Measurements from ENCODE around the gene DAZAP2.
A peak's percentile ranks its signal among the peaks of the same experiment; 100 is the strongest.

Gene DAZAP2, protein sequence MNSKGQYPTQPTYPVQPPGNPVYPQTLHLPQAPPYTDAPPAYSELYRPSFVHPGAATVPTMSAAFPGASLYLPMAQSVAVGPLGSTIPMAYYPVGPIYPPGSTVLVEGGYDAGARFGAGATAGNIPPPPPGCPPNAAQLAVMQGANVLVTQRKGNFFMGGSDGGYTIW

DNA sequence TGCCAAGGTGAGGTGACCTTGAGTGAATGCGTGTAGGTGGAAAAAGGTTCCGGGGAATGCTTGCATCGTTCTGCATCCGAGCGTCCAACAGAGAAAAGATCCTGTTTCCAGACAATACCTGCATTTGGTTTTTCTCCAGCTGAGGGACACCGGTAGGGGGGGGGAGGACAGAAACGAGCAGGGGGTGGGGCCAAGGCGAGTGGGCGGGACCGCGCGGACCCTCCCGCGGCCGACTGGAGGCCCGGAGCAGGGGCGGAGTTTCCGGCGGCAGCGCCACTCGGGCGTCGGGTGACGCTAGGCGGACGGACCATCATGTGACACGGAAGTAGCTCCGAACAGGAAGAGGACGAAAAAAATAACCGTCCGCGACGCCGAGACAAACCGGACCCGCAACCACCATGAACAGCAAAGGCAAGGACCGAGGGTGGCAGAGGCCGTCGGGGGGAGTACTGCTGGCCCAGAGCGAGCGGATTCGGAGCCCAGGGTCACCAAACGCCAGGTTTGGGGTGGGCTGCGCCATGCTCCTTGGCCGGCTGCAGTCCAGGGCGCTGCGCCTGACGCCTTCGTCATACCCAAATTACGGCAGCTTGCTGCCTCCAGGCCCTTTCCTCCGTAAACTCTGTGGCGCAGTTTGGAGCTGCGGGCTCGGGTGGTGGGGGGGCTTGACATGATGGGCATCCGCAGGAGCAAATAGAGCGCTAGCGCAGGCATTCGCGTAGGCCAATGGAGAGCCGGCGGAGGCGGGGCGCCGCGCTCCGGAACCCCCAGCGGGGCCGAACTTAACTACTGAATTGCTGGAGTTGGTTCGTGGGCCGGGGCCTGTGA is at the start of gene DAZAP2:
DAZAP2 (plus strand) TSS at position 317 of the 825 bp plus-strand sequence; CDS start at position 399, 82 bp downstream.
- peak; percentile 90 for DNase-seq

DNA sequence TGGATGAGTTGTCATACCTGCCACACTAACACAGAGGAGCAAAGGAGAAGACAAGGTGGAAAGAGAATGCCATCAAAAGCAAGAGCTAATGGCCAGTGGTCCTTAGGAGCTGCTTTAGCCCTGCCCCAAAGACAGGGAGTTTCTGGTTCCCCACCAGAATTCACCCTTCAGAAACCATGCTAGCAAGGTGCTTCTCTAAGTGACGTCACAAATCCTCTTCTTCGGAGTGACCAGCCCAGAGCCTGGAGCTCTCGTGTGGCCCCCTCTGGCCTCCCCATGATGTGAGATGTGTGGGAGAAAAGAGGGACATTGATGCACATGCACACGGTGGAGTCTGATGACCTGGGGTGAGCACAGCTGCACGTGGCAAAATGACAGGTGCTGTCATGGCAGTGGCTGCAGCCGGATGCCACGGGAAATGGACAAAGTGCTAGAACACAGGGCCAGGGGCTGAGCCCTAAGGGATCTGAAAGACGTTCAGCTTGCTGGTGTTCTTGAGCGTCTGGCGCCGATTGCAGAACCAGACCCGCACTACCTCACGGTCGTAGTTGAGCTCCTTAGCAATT is 48.8 kb upstream of the DAZAP2 start:
- DNase-seq: no peak

DNA sequence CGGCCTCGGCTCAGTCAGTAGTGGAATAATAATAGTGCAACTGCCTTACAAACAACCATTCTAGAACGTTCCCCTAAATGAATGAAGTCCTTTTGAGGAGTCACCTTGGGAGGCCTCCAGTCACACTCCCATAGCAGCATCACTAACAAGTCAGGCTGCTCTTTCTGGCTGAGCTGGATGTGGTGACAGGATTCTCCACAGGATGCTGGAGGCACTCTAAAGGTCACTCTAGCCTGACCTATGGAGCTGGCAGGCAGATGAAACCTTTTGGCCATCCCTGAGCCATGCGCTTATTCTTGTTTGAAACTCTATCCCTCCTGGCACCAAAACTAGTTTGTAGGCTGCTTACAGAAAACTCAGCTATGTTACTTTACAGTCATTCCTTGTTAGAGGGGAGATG is 47.8 kb upstream of the DAZAP2 start:
- no peak for DNase-seq

DNA sequence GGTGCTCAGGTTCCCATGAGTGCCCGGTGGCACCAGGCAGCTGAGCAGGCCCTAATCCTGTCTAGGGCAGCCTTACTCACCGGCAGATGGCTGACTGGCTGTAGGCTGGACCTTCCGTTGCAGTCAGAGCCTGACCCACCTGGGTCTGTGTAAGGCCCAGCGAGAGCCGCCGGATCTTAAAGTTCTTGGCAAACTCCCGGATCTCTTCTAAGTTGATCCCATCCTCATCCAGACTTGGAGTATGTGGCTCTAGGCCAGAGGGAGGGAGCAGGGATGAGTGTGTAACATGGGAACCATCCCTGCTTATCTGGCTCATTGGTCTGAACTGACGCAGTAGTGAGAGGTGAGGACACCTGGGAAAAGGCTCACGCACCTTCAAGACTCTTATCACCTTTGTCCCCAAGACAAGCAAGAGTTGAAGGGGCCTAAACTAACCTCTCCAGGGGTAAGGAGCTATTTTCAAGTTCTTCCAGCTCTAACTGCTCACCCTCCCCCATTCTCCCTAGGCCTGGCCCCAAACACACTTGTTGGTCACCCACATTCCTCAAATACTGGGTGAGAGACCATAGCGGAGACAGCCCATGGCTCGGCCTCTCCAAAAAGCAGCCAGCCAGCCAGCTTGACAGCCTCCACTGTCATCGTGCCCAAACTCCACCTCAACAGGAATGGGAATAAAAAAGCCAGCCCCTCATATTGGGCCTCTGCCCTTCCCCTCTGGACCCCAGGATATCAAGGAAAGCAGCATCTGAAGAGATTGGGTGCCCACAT is 46.9 kb upstream of the DAZAP2 start:
- DNase-seq: no peak

DNA sequence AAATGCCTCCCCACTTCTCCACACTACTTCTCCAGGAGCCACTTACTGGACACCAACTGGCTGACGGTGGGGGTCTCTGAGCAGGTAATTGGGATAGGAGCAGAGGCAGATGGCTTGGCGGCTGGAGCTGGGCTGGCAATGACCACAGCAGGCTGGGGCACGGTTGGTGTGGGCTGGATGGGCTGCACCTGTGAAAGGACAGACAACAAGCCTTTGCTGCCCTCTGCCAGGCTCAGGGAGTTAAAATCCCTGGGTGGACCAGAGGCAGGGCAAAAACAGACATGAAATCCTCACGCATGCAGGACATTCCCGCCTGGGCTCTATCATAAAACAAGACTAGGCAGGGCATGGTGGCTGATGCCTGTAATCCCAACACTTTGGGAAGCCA is 46.3 kb upstream of the DAZAP2 start:
- no peak for DNase-seq

DNA sequence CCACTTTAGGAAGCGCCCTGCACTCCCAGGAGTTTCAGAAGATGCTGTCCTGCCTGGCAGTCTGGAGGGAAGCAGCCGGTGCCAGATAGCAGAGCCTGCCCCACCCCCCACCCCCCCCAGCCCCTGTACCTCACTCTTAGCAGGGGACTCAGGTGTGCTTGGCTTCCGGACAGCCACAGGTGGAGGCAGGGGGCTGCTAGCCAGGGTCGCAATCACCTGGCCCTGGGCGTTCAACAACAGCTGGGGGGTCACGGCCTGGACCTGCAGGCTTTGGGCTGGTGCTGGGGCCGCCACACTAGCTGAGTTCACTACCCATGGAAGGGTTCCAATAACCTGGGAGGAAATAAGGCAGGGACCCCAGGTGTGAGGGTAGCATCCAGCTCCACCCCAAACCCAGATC is 42.8 kb upstream of the DAZAP2 start:
- DNase-seq: no peak

DNA sequence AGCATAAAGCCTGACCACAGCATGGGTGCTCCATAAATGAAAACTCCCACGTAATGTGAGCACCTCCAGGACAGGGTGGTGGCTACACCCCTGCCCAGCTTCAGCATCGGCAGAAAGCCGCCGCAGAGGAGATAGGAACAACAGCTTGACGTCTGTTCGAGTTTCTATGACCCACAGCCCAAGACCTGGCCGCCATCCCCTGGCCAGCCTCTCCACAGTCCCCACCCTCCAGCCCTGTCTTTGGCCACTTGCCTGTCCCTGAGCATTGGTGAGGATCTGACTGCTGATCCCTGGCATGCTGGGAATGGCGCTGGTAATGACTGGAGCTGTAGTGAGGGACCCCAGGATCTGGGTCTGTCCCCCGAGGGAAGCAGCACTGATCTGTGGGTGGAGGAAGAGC is 42.1 kb upstream of the DAZAP2 start:
- DNase-seq: no peak

DNA sequence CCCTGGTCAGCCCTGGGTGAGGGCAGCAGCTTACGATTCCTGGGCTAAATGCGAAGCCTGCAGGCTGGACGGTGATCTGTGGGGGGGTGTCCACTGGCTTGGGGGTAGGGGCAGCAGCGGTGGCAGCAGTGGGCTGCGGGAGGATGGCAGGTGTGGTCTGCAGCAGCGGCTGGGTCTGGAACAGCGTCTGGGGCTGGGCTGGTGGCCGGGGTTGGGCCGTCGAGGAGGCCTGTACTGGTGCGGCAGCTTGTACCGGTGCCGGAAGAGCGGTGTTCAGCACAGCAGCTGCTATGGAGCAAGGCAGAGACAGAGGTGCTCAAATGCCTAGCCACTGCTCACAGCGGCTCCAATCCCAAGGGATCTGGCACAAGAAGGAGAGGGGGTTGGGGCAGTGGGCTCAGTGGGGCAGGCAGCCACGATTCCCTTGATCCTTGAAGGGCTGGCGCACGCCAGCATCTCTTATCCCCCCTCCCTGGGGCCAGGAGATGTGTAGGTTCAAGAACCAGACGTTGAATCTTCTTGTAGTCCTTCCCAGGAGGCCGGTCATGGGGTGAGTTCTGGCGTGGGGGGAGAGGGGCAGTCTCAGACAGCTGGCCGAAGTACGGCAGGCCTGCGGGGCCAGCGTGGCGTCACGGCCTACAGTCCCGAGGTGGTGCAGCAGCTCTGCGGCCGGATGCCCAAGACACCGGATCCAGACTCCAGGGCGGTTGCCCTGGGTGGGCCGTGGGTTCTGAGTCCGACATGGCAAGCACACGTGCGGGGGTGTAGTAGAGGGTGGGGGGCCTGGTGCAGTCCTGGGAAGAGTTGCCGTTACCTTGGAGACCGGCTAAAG is 40.7 kb upstream of the DAZAP2 start:
- DNase-seq: no peak

DNA sequence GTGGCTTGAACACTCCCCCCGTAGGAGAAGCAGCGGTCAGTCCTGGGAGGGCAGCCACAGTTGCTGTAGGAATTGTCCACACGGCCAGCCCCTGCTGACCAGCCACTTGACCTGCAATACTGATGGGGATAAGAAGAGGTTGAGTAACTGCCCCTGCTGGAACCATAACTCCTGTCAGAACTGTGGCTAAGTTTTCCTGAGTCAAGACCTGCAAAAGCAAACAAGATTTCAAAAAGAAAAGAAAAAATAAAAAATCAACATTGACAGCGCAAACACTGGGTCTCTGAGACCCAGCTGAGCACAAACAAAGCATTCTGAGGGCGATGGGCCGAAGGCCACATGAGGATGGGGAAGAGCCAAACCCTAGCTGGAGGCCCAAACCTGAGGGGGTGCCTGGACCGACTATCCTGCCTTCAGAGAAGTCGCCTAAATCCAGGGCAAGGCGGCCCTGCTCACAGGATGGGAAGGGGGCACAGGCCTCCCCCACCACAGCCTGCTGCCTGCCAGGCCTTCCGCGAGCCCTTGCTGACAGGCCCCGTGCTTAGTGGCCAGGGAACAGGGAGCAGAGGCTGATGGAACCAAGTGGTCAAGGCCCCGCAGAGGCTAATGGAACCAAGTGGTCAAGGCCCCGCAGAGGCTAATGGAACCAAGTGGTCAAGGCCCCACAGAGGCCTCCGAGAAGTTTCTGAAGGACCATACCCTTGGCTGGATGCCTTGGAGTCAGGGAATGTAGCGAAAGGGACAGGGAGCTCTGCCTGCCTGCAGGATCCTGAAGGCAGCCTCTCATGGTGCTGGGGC is 39.9 kb upstream of the DAZAP2 start:
- no peak for DNase-seq

DNA sequence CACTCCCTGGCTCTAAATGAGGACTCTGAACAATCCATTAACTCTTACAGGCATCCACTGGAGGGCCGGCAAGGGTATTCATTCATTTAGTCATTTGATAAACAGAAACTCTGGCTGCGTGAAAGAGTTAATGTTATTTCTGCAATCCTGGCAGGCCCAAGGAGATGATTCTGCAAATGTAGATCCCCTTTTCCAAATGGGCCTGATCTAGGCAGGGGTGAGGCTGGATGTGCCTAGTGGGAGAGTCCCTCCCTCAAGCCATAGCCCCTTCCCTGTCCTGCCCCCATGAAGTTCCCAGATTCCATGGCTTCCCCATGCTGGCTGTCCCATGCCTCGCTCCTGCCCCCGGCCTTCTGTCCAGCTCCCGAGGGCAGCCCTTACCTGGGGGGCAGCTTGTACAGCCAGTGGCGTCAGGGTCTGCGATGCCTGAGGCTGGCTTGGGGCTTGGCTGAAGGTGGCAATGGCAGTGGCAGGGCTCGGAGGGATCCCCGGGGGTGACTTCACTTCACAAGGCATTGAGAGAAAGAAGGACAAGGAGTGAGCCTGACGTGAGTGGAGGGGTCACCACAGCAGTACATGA is 39.2 kb upstream of the DAZAP2 start:
- no peak for DNase-seq

DNA sequence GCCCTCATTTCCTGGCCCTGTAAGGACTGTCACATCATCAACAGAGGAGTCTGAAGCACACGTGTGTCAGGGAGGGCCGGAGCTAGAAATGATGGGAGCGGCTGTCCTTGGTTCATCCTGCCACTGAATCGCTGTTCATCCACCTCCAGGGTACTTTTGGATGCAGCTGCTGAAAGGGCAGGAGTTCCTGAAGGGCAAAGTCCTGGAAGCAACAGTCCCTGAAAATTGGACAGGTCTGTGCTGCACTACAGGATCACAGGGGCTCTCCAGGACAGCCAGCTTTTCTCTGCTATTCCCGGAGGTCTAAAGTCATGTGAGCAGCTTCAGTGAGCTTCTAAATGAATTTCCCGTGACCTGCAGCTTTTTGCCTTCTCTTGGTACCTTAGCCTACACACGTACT is 38.5 kb upstream of the DAZAP2 start:
- no peak for DNase-seq

DNA sequence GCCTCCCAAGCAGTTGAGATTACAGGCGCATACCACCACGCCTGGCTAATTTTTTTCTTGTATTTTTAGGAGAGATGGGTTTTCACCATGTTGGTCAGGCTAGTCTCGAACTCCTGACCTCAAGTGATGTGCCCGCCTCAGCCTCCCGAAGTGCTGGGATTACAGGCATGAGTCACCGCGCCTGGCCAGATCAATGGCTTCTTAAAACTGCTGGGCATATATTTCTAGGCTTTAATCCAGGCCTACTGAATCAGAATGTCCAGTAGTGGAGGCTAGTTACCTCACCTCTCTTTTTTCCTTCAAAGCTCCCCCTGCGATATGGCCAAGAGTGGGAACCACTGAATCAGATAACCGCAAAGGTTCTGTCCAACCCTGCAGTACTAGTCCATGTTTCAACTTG is 37.8 kb upstream of the DAZAP2 start:
- no peak for DNase-seq

DNA sequence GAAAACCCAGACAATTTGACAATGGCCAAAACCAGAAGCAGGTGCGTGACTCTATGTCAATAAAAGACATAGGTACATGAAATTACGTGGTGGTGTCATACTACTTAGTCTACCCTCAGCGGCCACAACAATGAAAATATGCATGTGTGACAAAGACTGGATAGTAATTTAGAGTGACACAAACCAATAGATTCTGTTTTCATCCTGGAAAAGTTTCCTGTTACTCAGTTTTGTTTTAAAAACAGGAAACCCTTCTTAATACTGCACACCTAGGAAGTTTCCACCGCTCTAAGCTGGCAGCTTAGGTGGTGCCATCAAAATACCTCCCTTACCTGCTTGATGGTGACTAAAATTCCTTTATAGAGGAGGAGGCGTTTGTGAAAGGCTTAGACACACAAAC is 35.9 kb upstream of the DAZAP2 start:
- DNase-seq: no peak

DNA sequence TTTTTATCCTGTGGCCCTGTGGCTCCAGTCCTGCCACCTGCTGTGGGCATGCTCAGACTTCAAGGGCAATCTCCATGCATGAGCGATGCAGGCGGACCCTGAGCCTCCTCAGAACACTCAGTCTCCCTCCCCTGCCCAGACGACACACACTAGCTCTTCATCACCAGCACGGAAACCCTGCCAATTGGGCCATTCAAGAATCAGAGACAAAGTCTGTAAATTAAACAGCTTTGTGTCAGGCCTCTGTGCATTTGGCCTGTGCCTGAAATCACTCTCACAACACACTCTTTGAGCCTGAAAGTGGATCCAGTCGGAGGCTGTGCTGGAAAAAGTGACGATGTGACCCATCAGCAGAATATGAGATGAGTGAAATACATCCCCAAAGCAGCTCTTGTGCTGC is 33.3 kb upstream of the DAZAP2 start:
- no peak for DNase-seq

DNA sequence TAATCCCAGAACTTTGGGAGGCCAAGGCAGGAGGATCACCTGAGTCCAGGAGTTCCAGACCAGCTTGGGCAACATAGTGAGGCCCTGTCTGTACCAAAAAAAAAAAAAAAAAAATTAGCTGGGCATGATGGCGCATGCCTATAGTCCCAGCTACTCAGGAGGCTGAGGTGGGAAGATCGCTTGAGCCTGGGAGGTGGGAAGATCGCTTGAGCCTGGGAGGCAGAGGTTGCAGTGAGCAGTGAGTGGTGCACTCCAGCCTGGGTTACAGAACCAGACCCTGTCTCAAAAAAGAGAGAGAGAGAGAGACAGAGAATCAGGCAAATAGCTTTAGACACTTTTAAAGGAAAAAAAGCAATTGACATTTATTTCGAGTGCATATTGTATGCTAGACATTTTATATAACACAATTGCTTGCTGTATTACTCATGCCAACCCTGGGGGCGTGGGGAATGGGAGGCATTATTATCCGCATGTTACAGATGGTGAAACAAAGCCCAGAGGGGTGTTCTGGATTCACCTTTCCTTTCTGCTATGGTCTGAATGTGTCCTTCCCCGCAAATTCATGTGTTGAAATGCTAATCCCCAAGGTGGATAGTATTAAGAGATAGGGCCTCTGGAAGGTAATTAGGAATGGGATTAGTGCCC is 30.5 kb upstream of the DAZAP2 start:
- no peak for DNase-seq

DNA sequence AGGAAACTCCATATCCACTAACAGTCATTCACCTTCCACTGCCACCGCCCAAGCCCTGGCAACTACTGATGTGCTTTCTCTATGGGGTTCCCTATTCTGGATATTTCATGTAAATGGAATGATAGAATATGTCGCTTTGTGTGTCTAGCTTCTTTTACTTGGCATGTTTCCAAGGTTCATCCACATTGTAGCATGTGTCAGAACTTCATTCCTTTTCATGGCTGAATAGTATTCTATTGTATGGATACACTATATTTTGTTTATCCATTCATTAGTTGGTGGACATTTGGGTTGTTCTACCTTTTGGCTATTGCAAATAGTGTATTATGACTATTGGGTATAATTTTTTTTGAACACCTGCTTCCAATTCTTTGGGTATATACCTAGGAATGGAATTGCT is 29.4 kb upstream of the DAZAP2 start:
- DNase-seq: no peak

DNA sequence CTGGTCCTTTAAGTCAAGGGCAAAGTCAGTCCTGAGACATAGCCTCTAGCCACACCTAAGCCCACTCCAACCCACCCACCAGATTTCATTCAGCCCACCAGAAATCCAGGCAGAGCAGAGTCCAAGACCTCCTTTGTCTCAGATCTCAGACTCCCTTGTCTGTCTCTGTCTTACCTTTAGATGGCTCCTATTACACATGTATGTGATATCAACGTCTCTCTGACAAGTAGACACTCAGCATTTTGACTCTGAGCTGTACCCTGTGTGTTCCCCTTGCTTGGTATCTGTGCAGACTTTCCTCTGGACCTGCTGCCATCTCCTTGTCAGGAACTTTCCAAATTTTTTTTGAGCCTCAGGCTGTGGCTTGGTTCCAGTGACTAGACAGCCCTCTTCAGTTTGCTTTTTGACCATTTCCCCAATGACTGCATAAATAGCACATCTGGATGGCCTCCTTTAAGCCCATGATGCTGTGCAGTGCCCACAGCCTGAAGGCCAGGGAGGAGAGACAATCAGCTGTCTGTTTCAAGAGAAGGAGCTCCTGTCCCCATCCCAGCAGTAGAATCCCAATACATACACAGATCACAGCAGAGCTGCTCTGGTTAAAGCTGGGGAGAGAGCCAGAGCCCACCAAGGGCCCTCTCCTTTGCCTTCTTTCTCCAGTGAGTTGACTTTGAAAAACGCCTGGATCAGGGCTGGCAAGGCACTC is 27.8 kb upstream of the DAZAP2 start:
- DNase-seq: no peak

DNA sequence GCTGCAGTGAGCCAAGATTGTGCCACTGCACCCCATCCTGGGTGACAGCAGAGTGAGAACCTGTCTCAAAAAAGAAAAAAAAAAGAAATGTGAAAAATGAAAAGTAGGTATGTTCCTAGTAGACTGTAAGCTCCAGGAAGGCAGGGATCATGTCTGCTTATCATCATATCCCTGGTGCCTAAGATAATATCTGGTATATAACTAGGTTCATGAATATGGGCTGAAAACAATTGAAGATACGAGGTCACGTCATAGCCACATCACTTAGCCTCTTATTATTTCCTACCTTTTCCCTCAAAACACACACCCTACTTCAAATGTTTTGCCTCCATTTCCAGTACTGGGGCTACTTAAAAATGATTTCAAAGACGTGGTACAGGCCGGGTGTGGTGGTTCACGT is 23.7 kb upstream of the DAZAP2 start:
- no peak for DNase-seq

DNA sequence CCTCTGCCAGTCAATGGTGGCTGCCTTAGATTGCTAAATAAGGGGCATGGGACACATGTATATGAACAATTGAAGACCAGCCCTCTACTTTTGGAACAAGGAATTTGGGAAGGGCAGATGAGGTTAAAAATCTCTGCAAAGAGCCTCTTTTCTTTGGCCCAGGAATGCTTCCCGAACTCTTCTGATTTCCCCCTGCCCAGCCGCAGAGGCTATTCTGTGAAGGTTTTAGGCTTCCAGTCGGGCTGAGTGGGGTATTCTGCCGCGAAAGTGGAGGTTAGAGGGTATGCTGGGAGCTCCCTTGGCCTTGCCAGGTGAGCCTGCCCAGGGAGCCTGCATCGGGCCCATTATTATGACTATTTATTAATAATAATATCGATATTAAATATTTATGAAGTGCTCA is 22.0 kb upstream of the DAZAP2 start:
- no peak for DNase-seq
